ENCODE data around the gene CEACAM18. TPM values are rescaled to one million over a fixed set of nuclear protein-coding genes. Genes with fewer than 3 reads are reported as not detected.

Gene CEACAM18
- total RNA-seq: not detected in 2 replicates

GRCh38 chr19:51478381-51479234, at the start of gene CEACAM18:
CEACAM18 (plus strand) TSS chr19:51478539.

GRCh38 chr19:51458051-51458645, 20.2 kb upstream of the CEACAM18 start, which contains the start of gene SIGLEC8:
SIGLEC8 (minus strand) TSS chr19:51458454; CDS start chr19:51458387, 67 bp downstream.

GRCh38 chr19:51501594-51502263, 23.4 kb downstream of the CEACAM18 start, which contains the start of gene SIGLEC12:
SIGLEC12 (minus strand) TSS chr19:51501800; CDS start chr19:51501733, 67 bp downstream.

GRCh38 chr19:51531349-51532315, 53.3 kb downstream of the CEACAM18 start, which contains the start of gene SIGLEC6:
SIGLEC6 (minus strand) TSS chr19:51531670; CDS start chr19:51531648, 22 bp downstream.

Other genes starting within 250 kb of the CEACAM18 start
- gene SIGLECL1, start 227.5 kb upstream of the CEACAM18 start, total RNA-seq: not detected in 2 replicates
- gene IGLON5, start 166.9 kb upstream of the CEACAM18 start, total RNA-seq: under 0.01 TPM in 1 of 2 replicates, not detected in the other
- gene VSIG10L, start 136.4 kb upstream of the CEACAM18 start, total RNA-seq: 0.18 and 0.19 TPM in 2 replicates
- 121 and 134 TPM in 2 replicates for gene ETFB, start 112.2 kb upstream of the CEACAM18 start, total RNA-seq
- 0.18 TPM in 1 of 2 replicates, not detected in the other for gene CLDND2, start 109.5 kb upstream of the CEACAM18 start, total RNA-seq
- not detected in 2 replicates for gene NKG7, start 105.9 kb upstream of the CEACAM18 start, total RNA-seq
- gene LIM2, start 90.6 kb upstream of the CEACAM18 start, total RNA-seq: not detected in 2 replicates
- not detected in 2 replicates for gene C19orf84, start 87.9 kb upstream of the CEACAM18 start, total RNA-seq
- not detected in 2 replicates for gene SIGLEC10, start 60.9 kb upstream of the CEACAM18 start, total RNA-seq
- not detected in 2 replicates for gene SIGLEC8, start 20.1 kb upstream of the CEACAM18 start, total RNA-seq
- gene SIGLEC12, start 23.3 kb downstream of the CEACAM18 start, total RNA-seq: not detected in 2 replicates
- gene SIGLEC6, start 53.1 kb downstream of the CEACAM18 start, total RNA-seq: not detected in 2 replicates
- 4.2 and 8.6 TPM in 2 replicates for gene ZNF175, start 92.7 kb downstream of the CEACAM18 start, total RNA-seq
- not detected in 2 replicates for gene SIGLEC5, start 151.9 kb downstream of the CEACAM18 start, total RNA-seq
- under 0.01 TPM in 1 of 2 replicates, not detected in the other for gene SIGLEC14, start 168.3 kb downstream of the CEACAM18 start, total RNA-seq
- gene SPACA6, start 214.8 kb downstream of the CEACAM18 start, total RNA-seq: 4.0 and 11.6 TPM in 2 replicates
- 5.1 TPM in 1 of 2 replicates, not detected in the other for gene HAS1, start 245.5 kb downstream of the CEACAM18 start, total RNA-seq